Nephron progenitor cell (in vitro differentiated cells): ENCODE measurements around the gene S100A9.

ENCODE experiments used
- DNase-seq: peaks from one replicate; pipeline ENCODE4 v3.0.0; 2021
- H3K27ac Mint-ChIP-seq: 2 replicates; pipeline ENCODE4 v1.8.0; 2021; ENCODE audit warnings: mild to moderate bottlenecking, moderate library complexity, mixed read lengths
- H3K27me3 Mint-ChIP-seq: 2 replicates; pipeline ENCODE4 v1.8.0; 2021; ENCODE audit warnings: mild to moderate bottlenecking, low read depth, mixed read lengths; ENCODE audit not compliant: poor library complexity
- H3K36me3 Mint-ChIP-seq: 2 replicates; pipeline ENCODE4 v1.8.0; 2021; ENCODE audit warnings: low read depth, mixed read lengths
- H3K4me1 Mint-ChIP-seq: 2 replicates; pipeline ENCODE4 v1.8.0; 2021; ENCODE audit warnings: mixed read lengths
- H3K4me3 Mint-ChIP-seq: 2 replicates; pipeline ENCODE4 v1.8.0; 2021; ENCODE audit warnings: mild to moderate bottlenecking, moderate library complexity, mixed read lengths
- H3K9me3 Mint-ChIP-seq: 2 replicates; pipeline ENCODE4 v1.8.0; 2021; ENCODE audit warnings: mild to moderate bottlenecking, moderate library complexity, mixed read lengths
- TF ChIP-seq, protein P1 (sequence below): fragments of 200-600 bp; sonication (generic); IDR thresholded peaks from 2 replicates; pipeline ENCODE4 v1.5.0; 2021; ENCODE audit warnings: antibody characterized with exemption

S100A9 gene

DNA sequence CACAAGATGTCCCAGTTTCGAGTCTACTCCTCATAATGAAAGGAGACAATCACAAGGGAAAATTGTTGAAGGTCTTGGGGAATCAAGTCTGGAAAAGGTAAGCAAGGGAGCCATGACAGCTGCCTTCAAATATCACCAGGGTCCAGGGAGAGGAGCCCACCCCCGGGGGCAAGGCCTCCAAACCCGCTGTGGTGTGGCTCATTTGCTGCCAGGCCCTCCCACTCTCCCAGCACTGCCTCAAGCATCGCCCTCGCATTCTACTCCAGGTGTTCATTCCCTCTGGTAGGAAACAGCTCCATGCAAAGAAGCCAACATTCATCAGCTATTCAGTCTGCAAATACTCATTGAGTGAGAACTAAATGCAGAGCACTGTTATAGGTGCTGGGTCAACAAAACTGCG lies 8.6 kb downstream of the S100A9 start:
- DNase-seq: no peak
- no peak overlapping the region for H3K27ac Mint-ChIP-seq

DNA sequence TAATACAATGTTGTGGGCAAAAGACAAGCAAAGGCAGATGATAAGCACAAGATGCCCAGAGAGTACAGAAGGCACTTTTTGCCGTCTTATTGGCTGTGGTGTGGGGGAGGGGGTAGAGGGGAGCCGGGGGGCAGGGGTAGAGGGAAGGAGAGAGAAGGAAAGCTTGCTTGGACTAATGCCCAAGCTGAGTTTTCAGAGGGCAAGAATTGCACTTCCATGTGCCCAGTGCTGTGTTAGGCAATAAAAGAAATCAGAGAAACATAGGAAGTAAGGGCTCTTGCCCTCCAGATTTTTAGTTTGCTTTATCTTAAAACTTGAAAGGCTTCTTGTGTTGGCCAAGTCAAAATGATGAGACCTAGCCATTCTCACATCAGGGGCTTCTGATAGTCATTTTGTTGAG lies 9.4 kb downstream of the S100A9 start:
- peaks cover 16% of the 10 kb centered on the region for H3K27me3 Mint-ChIP-seq
- H3K36me3 Mint-ChIP-seq: no peaks in the 10 kb centered on the region
- H3K27ac Mint-ChIP-seq: no peak overlapping the region
- no peaks in the 10 kb centered on the region for H3K4me1 Mint-ChIP-seq
- H3K4me3 Mint-ChIP-seq: no peak overlapping the region
- no peak for DNase-seq
- TF ChIP-seq, protein P1, sequence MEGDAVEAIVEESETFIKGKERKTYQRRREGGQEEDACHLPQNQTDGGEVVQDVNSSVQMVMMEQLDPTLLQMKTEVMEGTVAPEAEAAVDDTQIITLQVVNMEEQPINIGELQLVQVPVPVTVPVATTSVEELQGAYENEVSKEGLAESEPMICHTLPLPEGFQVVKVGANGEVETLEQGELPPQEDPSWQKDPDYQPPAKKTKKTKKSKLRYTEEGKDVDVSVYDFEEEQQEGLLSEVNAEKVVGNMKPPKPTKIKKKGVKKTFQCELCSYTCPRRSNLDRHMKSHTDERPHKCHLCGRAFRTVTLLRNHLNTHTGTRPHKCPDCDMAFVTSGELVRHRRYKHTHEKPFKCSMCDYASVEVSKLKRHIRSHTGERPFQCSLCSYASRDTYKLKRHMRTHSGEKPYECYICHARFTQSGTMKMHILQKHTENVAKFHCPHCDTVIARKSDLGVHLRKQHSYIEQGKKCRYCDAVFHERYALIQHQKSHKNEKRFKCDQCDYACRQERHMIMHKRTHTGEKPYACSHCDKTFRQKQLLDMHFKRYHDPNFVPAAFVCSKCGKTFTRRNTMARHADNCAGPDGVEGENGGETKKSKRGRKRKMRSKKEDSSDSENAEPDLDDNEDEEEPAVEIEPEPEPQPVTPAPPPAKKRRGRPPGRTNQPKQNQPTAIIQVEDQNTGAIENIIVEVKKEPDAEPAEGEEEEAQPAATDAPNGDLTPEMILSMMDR: no peak
- peaks cover 10% of the 10 kb centered on the region for H3K9me3 Mint-ChIP-seq

More for the DNA sequence above, 8.6 kb downstream of the S100A9 start:
- H3K27me3 Mint-ChIP-seq: peaks cover 18% of the 10 kb centered on the region
- H3K36me3 Mint-ChIP-seq: no peaks in the 10 kb centered on the region
- peaks cover 12% of the 10 kb centered on the region for H3K9me3 Mint-ChIP-seq
- H3K4me1 Mint-ChIP-seq: no peaks in the 10 kb centered on the region
- H3K4me3 Mint-ChIP-seq: no peak overlapping the region
- TF ChIP-seq, protein P1: no peak

DNA sequence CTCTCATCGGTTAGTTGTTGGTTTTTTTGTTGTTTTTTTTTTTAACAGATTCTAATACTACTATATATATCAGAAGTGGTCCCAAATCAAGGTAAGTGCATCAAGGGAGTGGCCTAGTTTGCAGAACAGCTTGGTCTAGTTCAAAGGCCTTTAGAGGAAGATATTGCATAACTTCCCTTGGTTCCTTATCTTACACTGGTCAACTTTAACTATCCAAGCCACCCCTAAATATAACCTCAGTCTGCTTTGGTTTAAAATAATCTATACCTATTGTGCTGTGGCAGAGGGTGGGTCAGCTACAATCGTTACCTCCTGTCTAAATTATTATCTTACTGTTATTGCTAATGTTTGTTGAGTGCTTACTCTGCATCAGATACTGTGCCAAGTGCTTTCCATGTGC lies 10.8 kb downstream of the S100A9 start:
- peaks cover 13% of the 10 kb centered on the region for H3K27me3 Mint-ChIP-seq
- H3K4me1 Mint-ChIP-seq: no peaks in the 10 kb centered on the region
- DNase-seq: no peak
- TF ChIP-seq, protein P1: no peak
- H3K9me3 Mint-ChIP-seq: peaks cover 6% of the 10 kb centered on the region
- no peak overlapping the region for H3K4me3 Mint-ChIP-seq
- no peak overlapping the region for H3K27ac Mint-ChIP-seq
- H3K36me3 Mint-ChIP-seq: no peaks in the 10 kb centered on the region

DNA sequence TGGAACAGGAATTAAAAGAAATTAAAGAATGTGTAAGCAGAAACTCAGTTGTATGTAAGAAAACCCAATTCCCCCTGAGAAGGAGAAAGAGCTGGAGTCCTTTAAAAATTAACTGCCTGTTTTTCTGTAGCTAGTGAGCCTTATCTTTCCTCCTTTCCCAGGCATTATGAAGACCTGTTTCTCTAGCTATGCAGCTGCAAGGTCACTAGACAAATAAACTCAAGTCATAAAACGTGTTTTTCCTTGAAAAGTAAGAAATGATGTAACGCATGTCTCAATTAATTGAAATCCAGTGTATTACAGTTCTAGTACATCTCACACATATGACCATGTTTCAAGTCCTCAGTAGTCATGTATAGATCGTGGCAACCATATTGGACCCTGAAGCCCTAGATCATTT lies 12.5 kb downstream of the S100A9 start:
- TF ChIP-seq, protein P1: no peak
- H3K36me3 Mint-ChIP-seq: no peaks in the 10 kb centered on the region
- no peaks in the 10 kb centered on the region for H3K4me1 Mint-ChIP-seq
- peaks cover 6% of the 10 kb centered on the region for H3K9me3 Mint-ChIP-seq
- H3K27ac Mint-ChIP-seq: no peak overlapping the region
- H3K27me3 Mint-ChIP-seq: peaks cover 16% of the 10 kb centered on the region
- DNase-seq: no peak
- no peak overlapping the region for H3K4me3 Mint-ChIP-seq

DNA sequence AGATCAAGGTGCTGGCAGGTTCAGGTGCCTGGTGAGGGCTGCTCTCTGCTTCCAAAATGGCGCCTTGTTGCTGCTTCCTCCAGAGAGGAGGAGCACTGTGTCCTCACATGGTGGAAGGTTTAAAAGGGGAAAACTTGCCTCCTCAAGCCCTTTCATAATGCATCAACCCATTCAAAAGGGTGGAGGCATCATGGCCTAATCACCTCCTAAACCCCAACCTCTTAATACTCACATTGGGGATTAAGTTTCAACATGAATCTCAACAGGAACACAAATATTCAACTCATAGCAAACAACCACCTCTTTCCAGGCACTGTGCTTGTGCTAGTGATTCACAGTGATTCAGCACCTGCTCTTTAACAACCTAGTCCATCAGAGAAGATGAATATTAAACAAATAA lies 13.6 kb downstream of the S100A9 start:
- Mint-ChIP-seq H3K4me1 (no peaks in the 10 kb centered on the region), H3K27ac (no peak overlapping the region), H3K9me3 (peaks cover 10% of the 10 kb centered on the region), H3K4me3 (no peak overlapping the region), H3K36me3 (no peaks in the 10 kb centered on the region), H3K27me3 (peaks cover 16% of the 10 kb centered on the region)
- TF ChIP-seq, protein P1: no peak
- DNase-seq: no peak

DNA sequence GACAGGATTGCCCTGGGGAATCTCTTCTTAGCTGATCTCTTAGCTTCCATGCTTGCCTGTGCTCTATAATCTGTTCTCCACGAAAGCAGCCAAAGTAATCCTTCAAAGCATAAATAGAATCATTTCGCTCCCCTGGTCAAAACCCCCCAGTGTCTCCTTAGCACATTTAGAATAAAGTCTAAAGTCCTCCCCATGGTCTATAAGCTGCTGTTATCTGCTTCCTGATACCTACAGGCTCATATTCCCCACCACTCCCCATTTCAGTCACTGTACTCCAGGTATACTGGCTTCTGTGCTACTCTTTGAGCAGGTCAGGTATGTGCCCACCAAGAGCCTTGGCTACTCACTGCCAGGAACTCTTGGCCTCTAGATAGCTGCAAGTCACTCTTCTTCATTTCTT lies 14.9 kb downstream of the S100A9 start:
- Mint-ChIP-seq H3K27ac (no peak overlapping the region), H3K9me3 (peaks cover 13% of the 10 kb centered on the region), H3K4me1 (no peaks in the 10 kb centered on the region), H3K4me3 (no peak overlapping the region), H3K27me3 (peaks cover 18% of the 10 kb centered on the region), H3K36me3 (no peaks in the 10 kb centered on the region)
- TF ChIP-seq, protein P1: no peak
- DNase-seq: no peak
